CD4-positive, alpha-beta memory T cell (primary cell): ENCODE results near the gene GABRB1. TPM values are rescaled to one million over a fixed set of nuclear protein-coding genes. Genes with fewer than 3 reads are reported as not detected.

Source experiments
- CTCF ChIA-PET: fragments of 350-600 bp; sonication (Branson Sonifier 250); formaldehyde crosslinking; loops from one replicate; lab custom pipeline; 2021; ENCODE audit warnings: inconsistent platforms; ENCODE audit not compliant: partially characterized antibody; lab: Charles Lee
- POLR2A ChIA-PET: fragments of 350-600 bp; sonication (Branson Sonifier 250); formaldehyde crosslinking; loops from one replicate; lab custom pipeline; 2021; ENCODE audit not compliant: partially characterized antibody; lab: Charles Lee
- DNase-seq, 5 donors: peaks; one replicate each; pipeline versions ENCODE4 v3.0.0 to v3.0.0-alpha.2; 2020 to 2022; ENCODE audit warnings: mixed read lengths in 1 of 5
- H3K27ac ChIP-seq: one replicate; pipeline ENCODE4 v1.7.0; 2013; ENCODE audit warnings: low read depth, low read length
- H3K27me3 ChIP-seq: 2 replicates; pipeline ENCODE4 v1.7.0; 2013; ENCODE audit warnings: mild to moderate bottlenecking, low read length, moderate library complexity; ENCODE audit not compliant: insufficient read depth
- H3K36me3 ChIP-seq: 2 replicates; pipeline ENCODE4 v1.7.0; 2013; ENCODE audit warnings: mild to moderate bottlenecking, low read length, moderate library complexity; ENCODE audit not compliant: insufficient read depth
- H3K4me1 ChIP-seq: 2 replicates; pipeline ENCODE4 v1.7.0; 2013; ENCODE audit warnings: mild to moderate bottlenecking, low read length, moderate library complexity; ENCODE audit not compliant: insufficient read depth
- H3K4me3 ChIP-seq, 2 donors: one replicate each; pipeline ENCODE4 v1.7.0; 2013; ENCODE audit warnings: low read length in 2 of 2, mild to moderate bottlenecking in 1 of 2
- H3K9me3 ChIP-seq, 2 donors: one replicate each; pipeline ENCODE4 v1.7.0; 2013; ENCODE audit warnings: low read length in 2 of 2, control low read depth in 1 of 2; ENCODE audit not compliant: control insufficient read depth in 1 of 2
- H3K27ac Mint-ChIP-seq, 7 donors: one replicate each; pipeline ENCODE4 v1.8.0; 2020 to 2021; ENCODE audit warnings: mixed read lengths in 7 of 7, mild to moderate bottlenecking in 6 of 7, inconsistent platforms in 3 of 7, moderate library complexity in 3 of 7
- H3K27me3 Mint-ChIP-seq, 2 donors: one replicate each; pipeline ENCODE4 v1.8.0; 2020 to 2021; ENCODE audit warnings: mixed read lengths in 2 of 2
- H3K36me3 Mint-ChIP-seq, 2 donors: one replicate each; pipeline ENCODE4 v1.8.0; 2020 to 2021; ENCODE audit warnings: mixed read lengths in 2 of 2, inconsistent platforms in 1 of 2, mild to moderate bottlenecking in 1 of 2
- H3K4me1 Mint-ChIP-seq, 4 donors: one replicate each; pipeline ENCODE4 v1.8.0; 2020 to 2021; ENCODE audit warnings: mixed read lengths in 4 of 4, mild to moderate bottlenecking in 1 of 4
- H3K4me3 Mint-ChIP-seq, 8 donors: one replicate each; pipeline ENCODE4 v1.8.0; 2020 to 2021; ENCODE audit warnings: mixed read lengths in 8 of 8, mild to moderate bottlenecking in 7 of 8, moderate library complexity in 6 of 8, inconsistent platforms in 3 of 8
- H3K9me3 Mint-ChIP-seq, 8 donors: one replicate each; pipeline ENCODE4 v1.8.0; 2020 to 2021; ENCODE audit warnings: mixed read lengths in 8 of 8, mild to moderate bottlenecking in 5 of 8, inconsistent platforms in 3 of 8, moderate library complexity in 1 of 8
- intact Hi-C: fragments of 100-400 bp; cut with micrococcal nuclease; formaldehyde crosslinking; loops from one replicate; pipeline ENCODE4 v1.15.1; 2023
- polyA plus RNA-seq, 2 donors: library from polyadenylated mRNA; unstranded; fragments of 300-500 nt; fragmentation: Illumina TruSeq; gene quantifications; one replicate each; pipeline ENCODE4 v1.2.3, GENCODE V29; 2021
- total RNA-seq, 2 experiments: library from RNA; stranded (reverse); gene quantifications; one replicate each; pipeline ENCODE4 v1.2.3, GENCODE V29; 2021

Gene GABRB1
- total and polyA plus RNA-seq, 4 experiments from 2014 or later, result not detected

DNA sequence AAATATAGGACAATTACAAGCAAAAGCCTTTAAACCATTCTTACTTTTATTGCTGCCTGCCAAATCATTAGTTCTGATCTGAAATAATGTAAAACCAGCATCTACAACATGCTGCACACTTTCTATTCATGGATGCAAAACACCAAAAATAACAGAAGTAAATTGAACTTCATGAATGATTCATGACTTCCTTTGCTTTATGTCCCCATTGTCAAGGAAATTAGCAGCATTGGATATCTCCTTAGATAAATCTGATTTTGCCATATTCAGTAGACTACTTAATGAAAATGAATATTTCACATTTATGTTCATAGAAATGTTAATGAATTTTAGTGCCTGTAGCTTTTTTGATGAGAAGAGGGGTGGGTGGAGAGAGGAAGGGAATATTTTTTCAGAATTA, 299.5 kb downstream of the GABRB1 start:
- intact Hi-C loops, result no loop called here
- Mint-ChIP-seq H3K9me3 (peaks cover 0 to 3% (median 0%) of the 10 kb centered on the region in 8 donors), H3K36me3 (no peaks in the 10 kb centered on the region), H3K27me3 (peaks cover 5% of the 10 kb centered on the region in 2 donors), H3K27ac (no peak overlapping the region), H3K4me1 (no peaks in the 10 kb centered on the region), H3K4me3 (no peak overlapping the region)
- no peak overlapping the region for H3K4me3 ChIP-seq
- no peaks in the 10 kb centered on the region for H3K36me3 ChIP-seq
- ChIA-PET POLR2A (no interaction called here), CTCF (no interaction called here)
- no peaks in the 10 kb centered on the region for H3K27me3 ChIP-seq
- no peak overlapping the region for H3K27ac ChIP-seq
- H3K9me3 ChIP-seq, result no peaks in the 10 kb centered on the region
- no peaks in the 10 kb centered on the region for H3K4me1 ChIP-seq
- no peak for DNase-seq

DNA sequence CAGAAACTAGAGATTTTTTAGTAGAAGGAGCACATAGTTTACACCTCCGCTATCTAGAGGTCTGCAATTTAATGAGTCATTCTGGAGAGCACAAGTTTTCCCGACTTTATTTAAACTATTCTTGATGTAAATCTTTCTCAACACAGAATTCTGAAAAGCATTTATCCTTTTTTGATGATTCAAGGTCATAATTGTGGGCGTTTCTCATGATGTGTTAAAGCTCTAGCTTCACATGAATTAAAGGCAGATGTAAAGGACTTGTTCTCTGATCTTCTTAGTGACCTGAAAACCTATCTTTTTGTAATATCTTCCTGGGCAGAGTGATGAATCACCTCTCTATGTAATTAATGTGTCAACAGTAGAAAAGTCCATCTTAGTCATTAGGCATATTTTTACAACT, 303.3 kb downstream of the GABRB1 start:
- no peaks in the 10 kb centered on the region for H3K4me1 Mint-ChIP-seq

DNA sequence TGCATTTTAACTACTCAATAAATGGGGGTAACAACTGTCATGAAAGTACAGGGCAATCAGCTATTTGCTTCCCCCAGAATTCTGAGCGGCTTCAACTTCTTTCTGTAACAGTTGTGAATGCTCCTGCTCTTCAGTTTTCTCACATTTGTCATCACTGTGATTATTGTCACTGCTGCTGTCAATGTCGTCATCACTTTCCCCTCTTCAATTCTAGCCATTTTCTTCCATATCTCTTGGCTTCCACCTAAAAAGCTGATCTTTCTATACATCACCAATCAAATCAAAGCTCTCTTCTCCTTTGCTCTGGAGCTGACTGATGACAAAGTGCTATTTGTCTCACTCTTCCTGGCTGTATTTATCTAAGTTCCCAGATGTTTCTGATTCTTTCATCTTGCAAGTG, 306.5 kb downstream of the GABRB1 start:
- H3K36me3 Mint-ChIP-seq, result no peaks in the 10 kb centered on the region
- DNase-seq, result no peak
- peaks cover 11 to 17% of the 10 kb centered on the region in 2 donors for H3K27me3 Mint-ChIP-seq
- H3K9me3 ChIP-seq, result no peaks in the 10 kb centered on the region
- H3K27me3 ChIP-seq, result no peaks in the 10 kb centered on the region
- POLR2A ChIA-PET, result no interaction called here
- H3K4me3 Mint-ChIP-seq, result no peak overlapping the region
- H3K36me3 ChIP-seq, result no peaks in the 10 kb centered on the region
- CTCF ChIA-PET, result no interaction called here
- H3K27ac ChIP-seq, result no peak overlapping the region
- intact Hi-C loops, result no loop called here
- peaks cover 0 to 4% (median 0%) of the 10 kb centered on the region in 8 donors for H3K9me3 Mint-ChIP-seq
- no peak overlapping the region for H3K27ac Mint-ChIP-seq
- no peaks in the 10 kb centered on the region for H3K4me1 Mint-ChIP-seq
- no peak overlapping the region for H3K4me3 ChIP-seq
- H3K4me1 ChIP-seq, result no peaks in the 10 kb centered on the region

More for the DNA sequence above, 303.3 kb downstream of the GABRB1 start:
- Mint-ChIP-seq H3K4me3 (no peak overlapping the region), H3K27ac (no peak overlapping the region), H3K36me3 (no peaks in the 10 kb centered on the region), H3K27me3 (peaks cover 10 to 14% of the 10 kb centered on the region in 2 donors), H3K9me3 (peaks cover 0 to 4% (median 0%) of the 10 kb centered on the region in 8 donors)
- no peak overlapping the region for H3K27ac ChIP-seq
- H3K27me3 ChIP-seq, result no peaks in the 10 kb centered on the region
- ChIA-PET POLR2A (no interaction called here), CTCF (no interaction called here)
- no peaks in the 10 kb centered on the region for H3K4me1 ChIP-seq
- intact Hi-C loops, result no loop called here
- H3K9me3 ChIP-seq, result no peaks in the 10 kb centered on the region
- no peaks in the 10 kb centered on the region for H3K36me3 ChIP-seq
- DNase-seq, result no peak
- H3K4me3 ChIP-seq, result no peak overlapping the region

DNA sequence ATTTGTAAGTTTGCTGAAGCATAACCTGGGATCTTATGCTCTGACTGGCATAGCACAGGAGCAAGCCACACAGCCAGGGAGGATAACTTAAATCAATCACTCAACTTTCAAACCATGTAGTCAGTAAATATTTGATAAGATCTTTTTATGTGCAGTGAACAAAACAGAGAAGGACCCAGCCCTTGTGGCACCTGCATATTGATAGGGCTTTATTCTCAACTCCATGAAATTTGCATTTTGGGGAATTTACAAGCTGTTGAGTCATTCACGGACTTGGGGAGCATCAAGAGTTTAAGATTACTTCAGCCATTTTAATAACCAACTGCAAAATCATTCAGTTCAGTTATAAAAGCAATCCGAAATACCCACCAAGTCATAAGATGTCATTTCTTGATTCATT, 309.5 kb downstream of the GABRB1 start:
- Histone ChIP-seq H3K4me1 (no peaks in the 10 kb centered on the region), H3K4me3 (no peak overlapping the region), H3K9me3 (no peaks in the 10 kb centered on the region), H3K36me3 (no peaks in the 10 kb centered on the region), H3K27me3 (no peaks in the 10 kb centered on the region), H3K27ac (no peak overlapping the region)
- Mint-ChIP-seq H3K27ac (no peak overlapping the region), H3K36me3 (no peaks in the 10 kb centered on the region), H3K4me1 (no peaks in the 10 kb centered on the region), H3K4me3 (no peak overlapping the region), H3K27me3 (peaks cover 7 to 12% of the 10 kb centered on the region in 2 donors), H3K9me3 (peaks cover 0 to 4% (median 0%) of the 10 kb centered on the region in 8 donors)
- POLR2A ChIA-PET, result no interaction called here
- DNase-seq, result no peak
- intact Hi-C loops, result no loop called here
- CTCF ChIA-PET, result no interaction called here

DNA sequence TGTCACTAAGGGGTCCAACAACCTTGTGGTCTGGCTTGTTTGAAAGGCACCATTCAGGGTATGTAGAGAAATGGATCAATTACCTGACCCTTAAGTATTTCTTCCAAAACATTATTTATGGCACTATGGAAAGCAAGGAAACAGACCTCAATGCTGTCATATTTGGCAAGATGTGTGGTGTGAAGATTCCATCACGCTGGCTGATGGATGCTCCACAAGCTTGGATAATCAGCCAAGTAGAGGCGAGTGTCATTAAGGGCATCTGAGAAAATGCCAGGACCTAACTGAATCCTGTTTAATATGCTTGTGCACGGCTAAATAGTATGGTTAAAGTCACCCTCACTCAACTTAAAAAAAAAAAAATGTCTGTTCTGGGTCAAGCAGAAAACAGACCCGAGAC, 311.4 kb downstream of the GABRB1 start:
- Mint-ChIP-seq H3K4me1 (no peaks in the 10 kb centered on the region), H3K4me3 (no peak overlapping the region), H3K27me3 (peaks cover 1 to 4% of the 10 kb centered on the region in 2 donors), H3K9me3 (peaks cover 0 to 4% (median 0%) of the 10 kb centered on the region in 8 donors), H3K36me3 (no peaks in the 10 kb centered on the region), H3K27ac (no peak overlapping the region)
- no peaks in the 10 kb centered on the region for H3K27me3 ChIP-seq
- no peaks in the 10 kb centered on the region for H3K4me1 ChIP-seq
- ChIA-PET CTCF (no interaction called here), POLR2A (no interaction called here)
- intact Hi-C loops, result no loop called here
- H3K9me3 ChIP-seq, result no peaks in the 10 kb centered on the region
- DNase-seq, result no peak
- no peaks in the 10 kb centered on the region for H3K36me3 ChIP-seq
- no peak overlapping the region for H3K4me3 ChIP-seq
- no peak overlapping the region for H3K27ac ChIP-seq

DNA sequence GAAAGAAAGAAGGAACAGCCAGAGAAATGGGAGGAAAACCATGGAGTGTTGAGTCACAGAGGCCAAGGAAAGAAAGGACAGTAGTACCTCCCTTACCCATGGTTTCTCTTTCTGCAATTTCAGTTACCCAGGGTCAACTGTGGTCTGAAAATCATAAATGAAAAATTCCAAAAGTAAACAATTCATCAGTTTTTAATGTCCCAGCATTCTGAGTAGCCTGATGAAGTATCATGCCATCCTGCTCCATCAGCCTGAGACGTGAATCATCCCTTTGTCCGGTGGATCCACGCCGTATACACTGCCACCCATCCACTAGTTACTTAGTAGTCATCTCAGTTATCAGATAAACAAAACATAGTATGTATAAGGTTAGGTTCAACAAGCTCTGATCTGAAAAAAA, 318.0 kb downstream of the GABRB1 start:
- Mint-ChIP-seq H3K4me3 (no peak overlapping the region), H3K9me3 (no peaks in the 10 kb centered on the region), H3K4me1 (no peaks in the 10 kb centered on the region), H3K27ac (no peak overlapping the region), H3K36me3 (no peaks in the 10 kb centered on the region), H3K27me3 (peaks cover 3 to 11% of the 10 kb centered on the region in 2 donors)
- no peak overlapping the region for H3K4me3 ChIP-seq
- H3K4me1 ChIP-seq, result no peaks in the 10 kb centered on the region
- no peak overlapping the region for H3K27ac ChIP-seq
- CTCF ChIA-PET, result no interaction called here
- POLR2A ChIA-PET, result no interaction called here
- intact Hi-C loops, result no loop called here
- no peaks in the 10 kb centered on the region for H3K27me3 ChIP-seq
- no peaks in the 10 kb centered on the region for H3K9me3 ChIP-seq
- no peaks in the 10 kb centered on the region for H3K36me3 ChIP-seq
- no peak for DNase-seq

DNA sequence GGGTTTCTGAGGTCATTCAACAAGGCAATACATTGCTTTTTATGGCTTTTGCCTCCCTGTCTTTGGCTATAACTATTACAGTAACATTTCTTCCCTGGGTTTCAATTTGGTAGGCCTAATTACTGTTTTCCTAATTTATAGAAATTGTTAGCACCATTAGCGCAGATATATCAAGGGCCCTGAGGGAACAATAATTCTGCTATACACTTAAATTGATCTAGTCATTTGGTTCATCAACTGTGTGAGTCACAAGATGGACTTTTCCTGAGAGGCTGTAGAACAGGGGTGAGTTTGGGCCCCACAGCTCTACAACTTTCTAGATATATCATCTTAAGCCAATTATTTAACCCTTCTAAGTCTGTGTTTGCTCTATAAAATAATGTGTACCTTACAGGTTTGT, 324.2 kb downstream of the GABRB1 start:
- H3K4me1 ChIP-seq, result no peaks in the 10 kb centered on the region
- intact Hi-C loops, result no loop called here
- Mint-ChIP-seq H3K9me3 (no peaks in the 10 kb centered on the region), H3K27ac (no peak overlapping the region), H3K36me3 (no peaks in the 10 kb centered on the region), H3K4me3 (no peak overlapping the region), H3K4me1 (no peaks in the 10 kb centered on the region), H3K27me3 (peaks cover 0 to 3% of the 10 kb centered on the region in 2 donors)
- POLR2A ChIA-PET, result no interaction called here
- CTCF ChIA-PET, result no interaction called here
- no peaks in the 10 kb centered on the region for H3K9me3 ChIP-seq
- H3K36me3 ChIP-seq, result no peaks in the 10 kb centered on the region
- no peak overlapping the region for H3K4me3 ChIP-seq
- no peaks in the 10 kb centered on the region for H3K27me3 ChIP-seq
- no peak overlapping the region for H3K27ac ChIP-seq
- DNase-seq, result no peak

DNA sequence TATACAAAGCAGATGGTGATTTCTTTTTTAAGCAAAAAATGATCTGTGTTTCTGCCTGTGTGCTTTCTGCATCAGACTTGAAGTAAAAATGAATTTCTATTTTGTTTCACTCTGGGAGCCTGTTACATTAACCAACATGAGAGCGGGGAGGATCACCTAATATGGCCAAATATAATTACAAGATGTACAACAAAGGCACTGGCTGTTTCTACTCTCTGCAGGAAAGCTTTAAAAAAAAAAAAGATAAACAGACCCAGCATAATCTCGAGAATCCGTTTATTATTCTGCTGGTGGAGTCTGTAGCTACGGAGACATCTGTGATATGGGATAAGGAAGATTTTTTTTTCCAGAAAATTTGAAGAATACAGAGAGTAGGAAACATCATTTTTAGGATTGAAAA, 328.5 kb downstream of the GABRB1 start:
- H3K27ac Mint-ChIP-seq, result no peak overlapping the region
- CTCF ChIA-PET, result no interaction called here
- H3K4me3 Mint-ChIP-seq, result no peak overlapping the region
- H3K4me1 Mint-ChIP-seq, result no peaks in the 10 kb centered on the region
- no peaks in the 10 kb centered on the region for H3K27me3 ChIP-seq
- intact Hi-C loops, result no loop called here
- no peak for DNase-seq
- no peaks in the 10 kb centered on the region for H3K9me3 ChIP-seq
- peaks cover 5 to 8% of the 10 kb centered on the region in 2 donors for H3K27me3 Mint-ChIP-seq
- no peaks in the 10 kb centered on the region for H3K36me3 Mint-ChIP-seq
- POLR2A ChIA-PET, result no interaction called here
- no peak overlapping the region for H3K4me3 ChIP-seq
- H3K9me3 Mint-ChIP-seq, result no peaks in the 10 kb centered on the region
- no peaks in the 10 kb centered on the region for H3K4me1 ChIP-seq
- H3K36me3 ChIP-seq, result no peaks in the 10 kb centered on the region
- H3K27ac ChIP-seq, result no peak overlapping the region
